Spleen (tissue), 11 donors: ENCODE data around the gene DNER. TPM values are rescaled to one million over a fixed set of nuclear protein-coding genes. Genes with fewer than 3 reads are reported as not detected.
A peak's percentile ranks its signal among the peaks of the same experiment; 100 is the strongest.

Experiments used
- DNase-seq: peaks from one replicate; pipeline ENCODE4 v3.0.0-alpha.2; 2020
- H3K27ac ChIP-seq, 8 donors: fragments of 200-600 bp; sonication (generic) in 7 of 8; 1 replicate in 4 of 8; 2 replicates in 4 of 8; pipeline versions ENCODE4 v1.5.0 to v1.8.0; 2016 to 2021; ENCODE audit warnings: inconsistent platforms in 4 of 8, mild to moderate bottlenecking in 4 of 8, moderate library complexity in 1 of 8
- H3K27me3 ChIP-seq, 7 donors: fragments of 200-600 bp; sonication (generic) in 6 of 7; replicated peaks in 1 of 7; 1 replicate in 4 of 7; 2 replicates in 3 of 7; pipeline versions ENCODE4 v1.5.0 to v1.8.0; 2016 to 2021; ENCODE audit warnings: inconsistent platforms in 3 of 7, mild to moderate bottlenecking in 1 of 7
- H3K36me3 ChIP-seq, 6 donors: fragments of 200-600 bp; sonication (generic) in 5 of 6; 1 replicate in 4 of 6; 2 replicates in 2 of 6; pipeline versions ENCODE4 v1.5.0 to v1.8.0; 2016 to 2021; ENCODE audit warnings: inconsistent platforms in 2 of 6
- H3K4me1 ChIP-seq, 6 donors: fragments of 200-600 bp; sonication (generic) in 5 of 6; 1 replicate in 3 of 6; 2 replicates in 3 of 6; pipeline versions ENCODE4 v1.5.0 to v1.8.0; 2016 to 2021; ENCODE audit warnings: inconsistent platforms in 3 of 6
- H3K4me3 ChIP-seq, 8 donors: fragments of 200-600 bp; sonication (generic) in 7 of 8; 1 replicate in 4 of 8; 2 replicates in 4 of 8; pipeline versions ENCODE4 v1.5.0 to v1.8.0; 2016 to 2021; ENCODE audit warnings: inconsistent platforms in 4 of 8, mild to moderate bottlenecking in 4 of 8, moderate library complexity in 2 of 8
- H3K9me3 ChIP-seq, 8 donors: fragments of 200-600 bp; sonication (generic) in 7 of 8; 1 replicate in 4 of 8; 2 replicates in 4 of 8; pipeline versions ENCODE4 v1.5.0 to v1.8.0; 2016 to 2021; ENCODE audit warnings: inconsistent platforms in 4 of 8
- POLR2A ChIP-seq, 3 donors: fragments of 450-650 bp; IDR thresholded peaks; one replicate each; pipeline ENCODE4 v1.5.1; 2017; ENCODE audit warnings: antibody characterized with exemption in 3 of 3, mild to moderate bottlenecking in 1 of 3
- POLR2AphosphoS5 ChIP-seq, 3 donors: sonication (generic); formaldehyde crosslinking; IDR thresholded peaks; one replicate each; pipeline ENCODE4 v1.5.1; 2017; ENCODE audit warnings: antibody characterized with exemption in 3 of 3
- WGBS, 5 donors: extraction: QIAGEN DNeasy Blood & Tissue Kit in 3 of 5; methylation state at CpG; one replicate each; pipeline versions ENCODE4 v1.1.5 to v1.1.7; 2013 to 2018; 5-methylcytosine and 5-hydroxymethylcytosine counted together
- intact Hi-C: fragments of 100-400 bp; cut with DNase I; formaldehyde crosslinking; loops from one replicate; pipeline ENCODE4 v1.15.0; 2023; ENCODE audit warnings: low total_unique reads
- polyA plus RNA-seq, 3 donors: library from polyadenylated mRNA; stranded (reverse); fragments of 200-250 nt; gene quantifications; one replicate each; pipeline ENCODE4 v1.2.1, GENCODE V29; 2013
- total RNA-seq, 7 donors: library from RNA; depleted of rRNA in 3 of 7; stranded (reverse); fragments of >200 nt in 3 of 7; fragmentation: NEBNext Ultra II Directional in 4 of 7; extraction: Animal tissue kit (Norgen Biotek cat#: 25700) in 4 of 7; gene quantifications; one replicate each; pipeline versions ENCODE4 v1.1.0 to v1.2.1, GENCODE V29; 2016 to 2021
- TF ChIP-seq, protein P1 (sequence below), 11 experiments: fragments of 200-600 bp in 7 of 11; fragments of 450-650 bp in 4 of 11; sonication (generic) in 4 of 11; IDR thresholded peaks in 8 of 11; conservative IDR thresholded peaks in 3 of 11; 1 replicate in 7 of 11; 2 replicates in 4 of 11; pipeline versions ENCODE4 v1.4.0 to v1.8.0; 2016 to 2021; ENCODE audit warnings: antibody characterized with exemption in 11 of 11, inconsistent platforms in 4 of 11, mild to moderate bottlenecking in 1 of 11
- donor health status: healthy with polysubstance abuse.
- donor health status: DM: no; HTN: no; CAD: no; lungs with moderate emphysema.
- donor health status: DM: no; HTN: no; CAD: no.
- donor health status: Bipolar disorder and iron deficiency.
- donor health status: healthy.
- donor health status: DM: no; HTN: no; CAD: no.
- donor health status: DM: yes; HTN: yes; CAD: no.

Gene DNER
- total and polyA plus RNA-seq, 10 donors = 0.03 to 0.58 (median 0.26) TPM; not detected in 3

DNA sequence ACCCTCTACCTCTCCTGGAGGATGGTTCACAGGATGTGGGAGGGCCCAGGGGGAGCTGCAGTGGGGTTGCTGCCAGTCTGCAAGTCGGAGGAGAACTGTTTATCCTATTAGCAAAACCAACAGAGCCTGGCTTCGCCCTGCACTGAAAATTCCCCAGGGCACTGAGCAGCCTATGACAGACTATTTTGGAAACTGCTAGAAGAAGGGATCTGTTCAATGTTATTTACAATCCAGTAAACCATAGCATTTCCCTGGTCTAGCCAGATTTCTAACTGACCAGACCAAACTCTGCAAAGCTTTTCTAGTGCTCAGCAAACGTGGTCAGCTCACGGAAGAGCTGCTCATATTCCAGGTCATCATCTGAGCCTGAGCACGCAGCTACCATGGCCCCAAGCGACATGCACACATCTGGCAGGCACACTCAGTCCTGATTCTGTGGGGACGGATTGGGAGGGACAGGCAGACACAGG, 378.4 kb downstream of the DNER start:
- intact Hi-C loops = no loop called here
- H3K27me3 ChIP-seq = no peaks in the 10 kb centered on the region
- H3K9me3 ChIP-seq = no peaks in the 10 kb centered on the region
- 75 to 81% (median 80%) methylated on average over 7 of the region's 7 CpGs for WGBS, 5 donors
- H3K4me1 ChIP-seq = peaks cover 0 to 21% (median 3%) of the 10 kb centered on the region in 6 donors
- H3K27ac ChIP-seq = no peak overlapping the region
- no peak for DNase-seq
- TF ChIP-seq, protein P1, sequence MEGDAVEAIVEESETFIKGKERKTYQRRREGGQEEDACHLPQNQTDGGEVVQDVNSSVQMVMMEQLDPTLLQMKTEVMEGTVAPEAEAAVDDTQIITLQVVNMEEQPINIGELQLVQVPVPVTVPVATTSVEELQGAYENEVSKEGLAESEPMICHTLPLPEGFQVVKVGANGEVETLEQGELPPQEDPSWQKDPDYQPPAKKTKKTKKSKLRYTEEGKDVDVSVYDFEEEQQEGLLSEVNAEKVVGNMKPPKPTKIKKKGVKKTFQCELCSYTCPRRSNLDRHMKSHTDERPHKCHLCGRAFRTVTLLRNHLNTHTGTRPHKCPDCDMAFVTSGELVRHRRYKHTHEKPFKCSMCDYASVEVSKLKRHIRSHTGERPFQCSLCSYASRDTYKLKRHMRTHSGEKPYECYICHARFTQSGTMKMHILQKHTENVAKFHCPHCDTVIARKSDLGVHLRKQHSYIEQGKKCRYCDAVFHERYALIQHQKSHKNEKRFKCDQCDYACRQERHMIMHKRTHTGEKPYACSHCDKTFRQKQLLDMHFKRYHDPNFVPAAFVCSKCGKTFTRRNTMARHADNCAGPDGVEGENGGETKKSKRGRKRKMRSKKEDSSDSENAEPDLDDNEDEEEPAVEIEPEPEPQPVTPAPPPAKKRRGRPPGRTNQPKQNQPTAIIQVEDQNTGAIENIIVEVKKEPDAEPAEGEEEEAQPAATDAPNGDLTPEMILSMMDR (IDR thresholded peaks at IDR 0.05 in 8 of 11, conservative IDR thresholded peaks at IDR 0.05 in 3 of 11) = no peak
- H3K4me3 ChIP-seq = no peak overlapping the region
- H3K36me3 ChIP-seq = no peaks in the 10 kb centered on the region

DNA sequence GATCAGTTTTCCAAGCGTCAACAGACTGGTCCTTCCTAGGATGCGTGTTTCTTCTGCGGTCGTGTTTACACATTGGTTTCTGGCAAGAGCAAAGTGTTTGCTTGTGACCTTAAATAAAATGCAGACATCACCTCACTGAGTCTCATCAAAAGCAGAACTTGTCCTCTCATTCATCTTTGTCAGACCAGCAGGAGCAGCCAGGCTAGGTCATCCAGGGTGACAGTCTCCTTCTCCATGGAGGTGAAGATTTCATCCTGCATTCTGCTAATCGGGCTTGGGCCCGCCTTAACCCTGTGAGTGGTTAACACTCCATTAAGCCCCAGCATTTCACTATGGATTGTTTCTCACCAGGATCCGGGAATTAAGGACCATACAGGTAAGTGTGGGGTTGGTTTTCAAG, 379.0 kb downstream of the DNER start:
- TF ChIP-seq, protein P1 (IDR thresholded peaks at IDR 0.05 in 8 of 11, conservative IDR thresholded peaks at IDR 0.05 in 3 of 11) = no peak
- TF ChIP-seq POLR2A (IDR thresholded peaks at IDR 0.05) (no peak), POLR2AphosphoS5 (IDR thresholded peaks at IDR 0.05) (no peak)
- Histone ChIP-seq H3K27me3 (no peaks in the 10 kb centered on the region), H3K36me3 (no peaks in the 10 kb centered on the region), H3K4me1 (peaks cover 0 to 25% (median 3%) of the 10 kb centered on the region in 6 donors), H3K9me3 (no peaks in the 10 kb centered on the region), H3K27ac (no peak overlapping the region), H3K4me3 (no peak overlapping the region)
- DNase-seq = no peak
- intact Hi-C loops = no loop called here
- WGBS, 5 donors = 71 to 90% (median 83%) methylated on average over 7 of the region's 7 CpGs

DNA sequence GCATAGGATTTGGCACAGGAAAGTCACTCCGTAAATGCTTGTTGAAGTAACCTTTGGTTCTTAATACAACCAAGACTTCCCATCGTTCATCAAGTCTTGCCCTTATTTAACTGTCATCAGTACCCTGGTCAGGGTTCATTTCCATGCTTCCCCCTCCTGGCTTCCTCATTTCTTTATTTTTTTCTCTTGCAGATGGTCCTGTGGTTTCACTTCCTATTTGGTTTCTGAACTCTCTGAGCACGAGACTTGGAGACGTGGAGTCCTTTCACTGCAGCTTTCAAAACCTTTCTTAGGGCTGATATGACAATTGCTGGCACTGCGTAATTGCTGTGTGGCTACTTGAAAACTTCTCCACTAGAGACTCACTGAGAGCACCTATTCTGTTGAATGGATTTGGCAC, 383.4 kb downstream of the DNER start:
- intact Hi-C loops = no loop called here
- 10 to 24% (median 17%) methylated on average over 5 of the region's 5 CpGs for WGBS, 5 donors

DNA sequence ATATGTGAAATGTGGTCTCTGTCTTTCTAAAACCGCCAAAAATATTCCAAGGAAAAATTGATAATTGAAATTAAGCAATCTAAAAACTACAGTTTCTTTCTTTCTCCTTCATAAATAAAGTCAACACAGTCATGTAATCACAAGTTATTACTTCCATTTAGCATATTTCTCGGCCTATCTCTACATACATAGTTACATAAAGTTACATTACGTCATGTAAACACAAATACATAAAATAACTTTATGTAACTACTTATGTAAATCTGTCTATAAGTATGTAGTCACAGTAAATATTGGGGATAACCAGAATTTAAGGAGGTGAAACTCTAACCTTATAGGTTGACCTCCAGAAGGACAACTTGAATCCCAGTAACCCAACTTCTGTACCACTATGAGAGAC, 394.8 kb downstream of the DNER start:
- no peaks in the 10 kb centered on the region for H3K4me1 ChIP-seq
- H3K36me3 ChIP-seq = no peaks in the 10 kb centered on the region
- no peak for DNase-seq
- TF ChIP-seq, protein P1 (IDR thresholded peaks at IDR 0.05 in 8 of 11, conservative IDR thresholded peaks at IDR 0.05 in 3 of 11) = no peak
- TF ChIP-seq POLR2AphosphoS5 (IDR thresholded peaks at IDR 0.05) (no peak), POLR2A (IDR thresholded peaks at IDR 0.05) (no peak)
- peaks cover 0 to 6% (median 0%) of the 10 kb centered on the region in 8 donors for H3K9me3 ChIP-seq
- H3K27ac ChIP-seq = no peak overlapping the region
- WGBS, 5 donors = 83 to 92% (median 85%) methylated on average over 3 of the region's 3 CpGs
- intact Hi-C loops = no loop called here
- no peak overlapping the region for H3K4me3 ChIP-seq
- no peaks in the 10 kb centered on the region for H3K27me3 ChIP-seq

More for the DNA sequence above, 383.4 kb downstream of the DNER start:
- TF ChIP-seq, protein P1 (IDR thresholded peaks at IDR 0.05 in 8 of 11, conservative IDR thresholded peaks at IDR 0.05 in 3 of 11) = no peak
- TF ChIP-seq POLR2AphosphoS5 (IDR thresholded peaks at IDR 0.05) = peak in 1 of 3 donors; percentile 41
- H3K27ac ChIP-seq = peak overlapping the region in 6 of 8 donors; percentile 16 to 78 (median 69)
- H3K9me3 ChIP-seq = no peaks in the 10 kb centered on the region
- H3K4me3 ChIP-seq = no peak overlapping the region
- H3K36me3 ChIP-seq = no peaks in the 10 kb centered on the region
- no peaks in the 10 kb centered on the region for H3K27me3 ChIP-seq
- H3K4me1 ChIP-seq = peaks cover 0 to 26% (median 3%) of the 10 kb centered on the region in 6 donors
- no peak for DNase-seq
